ENCODE results near the gene CEP57L1.
A peak's percentile ranks its signal among the peaks of the same experiment; 100 is the strongest.

CEP57L1 gene

GRCh38 chr6:109095036-109095834, at the start of gene CEP57L1:
Gene CEP57L1, plus strand, starts transcription at chr6:109095507. Its CDS starts 49,715 bp downstream, at chr6:109145222.
- in situ Hi-C loops (cut with HindIII; ENCODE audit: low sequenced_read_pairs), result no loop called here
- peak within 1 kb of the TSS; percentile 79 for H3K4me3 ChIP-seq (ENCODE audit: low read depth, low read length)
- DNase-seq (ENCODE audit: low read depth), result peak; percentile 97
- TF ChIP-seq CTCF (IDR thresholded peaks at IDR 0.05; ENCODE audit: low read depth, low read length, missing control alignments), result no peak

- H3K4me3 ChIP-seq (ENCODE audit: low read depth, low read length), result no peak overlapping the region
- no peak for DNase-seq (ENCODE audit: low read depth)
- in situ Hi-C loops (cut with HindIII; ENCODE audit: low sequenced_read_pairs), result no loop called here
- no peak for TF ChIP-seq CTCF (IDR thresholded peaks at IDR 0.05; ENCODE audit: low read depth, low read length, missing control alignments)
These were observed 47.1 kb upstream of the CEP57L1 start for GRCh38 chr6:109048176-109048575.

DNA sequence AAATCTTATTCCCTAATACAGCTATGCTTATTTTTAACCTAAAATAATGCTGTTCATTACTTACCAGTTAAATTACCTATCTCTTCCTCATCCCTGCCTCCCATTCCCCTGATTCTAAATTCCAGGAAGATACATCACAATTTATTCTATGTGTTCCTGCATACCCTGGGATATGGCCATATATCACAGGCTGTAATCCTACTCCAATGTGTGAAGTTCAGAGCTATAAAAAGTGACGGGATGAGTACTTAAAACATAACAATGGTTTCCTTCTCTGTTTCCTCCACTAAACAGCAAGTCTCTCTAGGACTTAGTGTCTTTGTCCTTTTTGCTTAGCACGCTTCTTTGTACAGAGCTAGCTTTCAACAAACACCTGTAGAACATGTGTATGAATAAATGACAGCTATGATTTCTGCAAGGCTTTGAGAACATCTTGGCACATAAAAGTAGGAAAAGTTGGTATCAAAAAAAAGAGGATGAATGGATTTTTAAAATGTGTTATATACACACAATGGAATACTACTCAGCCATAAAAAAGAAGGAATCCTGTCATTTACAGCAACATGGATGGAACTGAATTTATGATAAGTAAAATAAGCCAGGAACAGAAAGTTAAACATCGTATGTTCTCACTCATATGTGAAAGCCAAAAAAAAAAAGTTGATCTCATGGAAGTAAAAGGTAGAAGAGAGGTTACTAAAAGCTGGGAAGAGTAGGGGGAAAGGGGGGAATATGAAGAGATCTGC, 46.5 kb upstream of the CEP57L1 start:
- no peak for TF ChIP-seq CTCF (IDR thresholded peaks at IDR 0.05; ENCODE audit: low read depth, low read length, missing control alignments)
- no peak for DNase-seq (ENCODE audit: low read depth)
- in situ Hi-C loops (cut with HindIII; ENCODE audit: low sequenced_read_pairs), result no loop called here
- no peak overlapping the region for H3K4me3 ChIP-seq (ENCODE audit: low read depth, low read length)

DNA sequence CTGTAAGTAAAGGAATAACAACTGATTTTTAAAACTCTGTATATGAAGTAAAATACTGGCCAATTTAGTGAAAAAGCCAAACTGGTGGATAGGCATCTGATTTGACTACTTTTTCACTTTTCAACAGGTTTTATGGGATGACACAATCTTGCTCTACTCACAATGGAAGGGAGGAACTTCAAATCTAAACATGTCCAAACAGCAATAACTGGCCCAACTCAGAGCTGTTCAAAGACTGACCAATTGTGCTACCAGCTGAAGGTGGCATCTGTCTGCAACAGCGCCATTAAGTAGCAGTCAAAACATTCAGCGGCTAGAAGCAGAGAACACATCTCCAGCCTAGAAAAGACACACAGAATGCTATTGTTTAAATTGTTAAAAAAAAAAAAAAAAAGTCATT, 45.3 kb upstream of the CEP57L1 start:
- no peak for TF ChIP-seq CTCF (IDR thresholded peaks at IDR 0.05; ENCODE audit: low read depth, low read length, missing control alignments)
- in situ Hi-C loops (cut with HindIII; ENCODE audit: low sequenced_read_pairs), result no loop called here
- DNase-seq (ENCODE audit: low read depth), result no peak
- H3K4me3 ChIP-seq (ENCODE audit: low read depth, low read length), result no peak overlapping the region

DNA sequence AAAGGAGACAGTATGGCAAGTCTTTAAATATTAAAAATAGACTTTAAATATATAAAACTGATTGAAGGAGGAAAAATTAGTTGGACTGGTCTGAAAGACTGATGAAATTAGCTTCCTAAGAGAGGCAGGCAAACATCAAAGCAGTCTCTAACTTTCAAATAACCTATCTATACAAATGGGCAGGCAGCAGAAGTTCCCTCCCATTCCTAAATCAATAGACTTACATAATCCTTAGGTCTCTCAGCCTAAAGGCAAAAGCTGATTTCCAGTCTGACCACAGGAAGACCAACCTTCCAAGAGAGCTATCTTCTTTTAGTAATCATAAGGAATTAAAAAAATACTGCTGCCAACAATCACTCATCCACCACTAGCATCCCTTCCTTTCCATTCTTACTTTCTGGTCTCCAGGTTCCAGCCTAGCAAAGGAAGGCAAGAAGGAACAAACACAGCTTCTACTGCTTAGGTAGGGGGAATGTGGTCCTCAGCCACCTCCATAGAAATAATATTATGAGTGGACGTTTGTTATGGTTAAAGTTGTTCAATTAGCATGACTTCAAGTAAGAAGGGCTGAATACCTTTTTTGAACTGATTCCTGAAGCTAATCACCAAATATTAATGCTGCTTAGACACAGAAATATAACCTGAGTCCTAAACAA, 44.7 kb upstream of the CEP57L1 start:
- DNase-seq (ENCODE audit: low read depth), result no peak
- no peak for TF ChIP-seq CTCF (IDR thresholded peaks at IDR 0.05; ENCODE audit: low read depth, low read length, missing control alignments)
- H3K4me3 ChIP-seq (ENCODE audit: low read depth, low read length), result no peak overlapping the region
- in situ Hi-C loops (cut with HindIII; ENCODE audit: low sequenced_read_pairs), result no loop called here

DNA sequence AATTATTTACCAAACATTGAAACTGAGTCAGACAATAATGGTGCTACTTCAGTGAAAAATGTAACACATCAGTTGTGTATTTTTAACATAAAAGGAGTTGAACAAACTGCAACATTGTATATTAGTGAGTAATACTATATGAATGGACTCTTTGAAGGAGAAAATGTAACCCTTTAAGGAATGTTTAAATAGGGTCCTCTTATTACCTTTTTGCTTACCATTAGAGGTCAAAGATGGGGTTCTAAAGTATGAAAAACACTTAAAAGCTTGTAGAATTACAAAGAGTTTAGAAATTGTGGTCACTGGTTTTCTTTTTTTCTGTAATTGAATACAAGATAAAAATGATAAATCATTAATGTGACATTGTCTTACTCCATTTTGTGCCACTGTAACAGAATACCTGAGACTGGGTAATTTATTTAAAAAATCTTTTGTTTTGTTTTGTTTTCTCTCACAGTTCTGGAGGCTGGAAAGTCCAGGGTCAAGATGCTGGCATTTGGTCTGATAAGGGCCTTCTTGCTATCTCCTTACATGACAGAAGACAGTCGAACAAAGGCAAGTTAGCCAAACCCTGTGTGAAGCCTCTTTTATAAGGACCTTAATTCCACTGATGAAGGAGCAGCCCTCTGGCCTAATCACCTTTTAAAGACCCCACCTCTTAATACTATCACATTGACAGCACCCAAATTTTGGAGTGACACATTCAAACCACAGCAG, 43.8 kb upstream of the CEP57L1 start:
- in situ Hi-C loops (cut with HindIII; ENCODE audit: low sequenced_read_pairs), result no loop called here
- TF ChIP-seq CTCF (IDR thresholded peaks at IDR 0.05; ENCODE audit: low read depth, low read length, missing control alignments), result no peak
- no peak overlapping the region for H3K4me3 ChIP-seq (ENCODE audit: low read depth, low read length)
- peak; percentile 29 for DNase-seq (ENCODE audit: low read depth)

Data from astrocyte of the cerebellum (primary cell).